H1 (cell line): Measurements from ENCODE around the gene GZF1. TPM values are rescaled to one million over a fixed set of nuclear protein-coding genes. Genes with fewer than 3 reads are reported as not detected.

ENCODE experiments used
- CBX8 ChIP-seq: fragments of 300-800, 300-1000 bp; sonication (generic); IDR thresholded peaks from 2 replicates; pipeline ENCODE4 v1.7.1; 2016; ENCODE audit warnings: low read depth, low read length, borderline replicate concordance
- EGR1 ChIP-seq: IDR thresholded peaks from 2 replicates; pipeline ENCODE4 v1.6.1; 2011; ENCODE audit warnings: low read depth, low read length, borderline replicate concordance
- GABPA ChIP-seq: IDR thresholded peaks from 2 replicates; pipeline ENCODE4 v1.6.1; 2011; ENCODE audit warnings: mild to moderate bottlenecking, low read length, moderate library complexity, borderline replicate concordance; ENCODE audit not compliant: insufficient read depth
- HDAC6 ChIP-seq: IDR thresholded peaks from one replicate; pipeline ENCODE4 v1.7.1; 2012; ENCODE audit warnings: low read depth, mild to moderate bottlenecking, inconsistent platforms, low read length, moderate library complexity
- RAD21 ChIP-seq, 2 experiments: IDR thresholded peaks in 1 of 2; conservative IDR thresholded peaks in 1 of 2; 2 replicates each; pipeline ENCODE4 v1.6.1; 2011; ENCODE audit warnings: low read depth in 2 of 2, low read length in 2 of 2, improper control_type of control experiment in 1 of 2, inconsistent platforms in 1 of 2, mild to moderate bottlenecking in 1 of 2, moderate library complexity in 1 of 2
- SIX5 ChIP-seq: IDR thresholded peaks from 2 replicates; pipeline ENCODE4 v1.6.1; 2011; ENCODE audit warnings: mild to moderate bottlenecking, low read depth, low read length
- SRF ChIP-seq: IDR thresholded peaks from 2 replicates; pipeline ENCODE4 v1.6.1; 2011; ENCODE audit warnings: mild to moderate bottlenecking, low read depth, low read length, moderate library complexity
- polyA plus RNA-seq, 7 experiments: library from polyadenylated mRNA; depleted of rRNA in 3 of 7; stranded (reverse) in 5 of 7; unstranded in 2 of 7; fragments of >200 nt in 5 of 7; fragments of 200-250 nt in 2 of 7; gene quantifications; 1 replicate in 5 of 7; 2 replicates in 1 of 7; 4 replicates in 1 of 7; pipeline versions ENCODE4 v1.2.1 to v1.2.3, GENCODE V29; 2011 to 2013; ENCODE audit warnings: missing spikeins in 2 of 7, mixed read lengths in 2 of 7
- total RNA-seq: library from RNA; stranded (reverse); fragmentation: NEBNext Ultra II Directional; extraction: Animal tissue kit (Norgen Biotek cat#: 25700); gene quantifications from 2 replicates; pipeline ENCODE4 v1.2.1, GENCODE V29; 2021
- TF ChIP-seq, protein P1 (sequence below): fragments of 300-600 bp; sonication (generic); IDR thresholded peaks from 2 replicates; pipeline ENCODE4 v1.7.1; 2012; ENCODE audit warnings: low read length, moderate library complexity, mild to moderate bottlenecking, inconsistent platforms; ENCODE audit not compliant: insufficient replicate concordance

GZF1 gene
- total and polyA plus RNA-seq, 2 of the 8 experiments (the other 6 are each of a cell fraction or from before 2014, with no cell fraction given), result 8.2 to 11.9 TPM

DNA sequence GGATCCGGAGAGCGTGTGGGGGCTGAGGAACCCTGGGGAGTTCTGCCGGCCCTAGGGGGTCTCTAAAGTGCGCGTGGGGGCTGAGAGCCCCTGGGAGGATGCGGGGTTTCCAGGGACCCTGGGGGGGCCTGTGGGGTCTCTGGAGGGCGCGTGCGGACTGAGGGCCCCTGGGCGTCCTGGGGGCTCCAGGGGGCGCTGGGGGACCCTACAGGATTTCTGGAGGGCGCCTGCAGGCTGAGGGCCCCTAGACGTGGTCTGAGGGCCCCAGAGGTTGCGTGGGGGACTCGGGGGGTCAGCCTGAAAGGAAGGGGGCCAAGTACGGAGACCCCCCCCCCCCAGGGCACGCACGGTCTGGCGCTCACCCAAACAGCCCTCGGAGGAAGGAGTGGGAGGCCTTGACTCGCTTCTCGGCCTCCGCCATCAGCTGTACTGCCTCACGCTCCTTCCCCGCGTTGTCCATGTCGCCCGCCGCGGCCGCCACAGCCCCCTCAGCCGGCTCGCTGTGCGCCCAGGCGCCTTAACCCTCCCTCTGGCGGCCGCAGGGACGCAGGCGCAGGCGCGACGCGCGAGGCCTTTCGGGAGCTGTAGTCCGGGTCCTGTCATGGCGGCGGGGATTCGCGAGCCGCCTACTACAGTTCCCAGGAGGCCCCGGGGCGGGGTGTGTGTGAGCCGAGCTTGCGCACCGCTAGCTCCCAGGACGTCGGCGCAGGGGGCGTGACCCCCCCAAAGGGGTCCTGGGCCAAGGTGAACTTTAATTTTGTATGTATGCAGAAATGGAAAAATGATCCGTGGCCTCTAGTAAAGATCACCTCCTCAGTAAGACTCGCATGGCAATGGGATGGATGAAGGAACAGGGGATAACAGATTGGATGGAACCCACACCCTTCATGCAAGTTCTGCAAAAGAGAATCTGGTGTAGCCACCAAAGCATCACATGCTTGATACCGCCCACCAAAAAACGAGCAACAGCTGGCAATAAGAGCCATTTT is 59.3 kb downstream of the GZF1 start, which contains the start of gene NAPB (continued):
- TF ChIP-seq, protein P1, sequence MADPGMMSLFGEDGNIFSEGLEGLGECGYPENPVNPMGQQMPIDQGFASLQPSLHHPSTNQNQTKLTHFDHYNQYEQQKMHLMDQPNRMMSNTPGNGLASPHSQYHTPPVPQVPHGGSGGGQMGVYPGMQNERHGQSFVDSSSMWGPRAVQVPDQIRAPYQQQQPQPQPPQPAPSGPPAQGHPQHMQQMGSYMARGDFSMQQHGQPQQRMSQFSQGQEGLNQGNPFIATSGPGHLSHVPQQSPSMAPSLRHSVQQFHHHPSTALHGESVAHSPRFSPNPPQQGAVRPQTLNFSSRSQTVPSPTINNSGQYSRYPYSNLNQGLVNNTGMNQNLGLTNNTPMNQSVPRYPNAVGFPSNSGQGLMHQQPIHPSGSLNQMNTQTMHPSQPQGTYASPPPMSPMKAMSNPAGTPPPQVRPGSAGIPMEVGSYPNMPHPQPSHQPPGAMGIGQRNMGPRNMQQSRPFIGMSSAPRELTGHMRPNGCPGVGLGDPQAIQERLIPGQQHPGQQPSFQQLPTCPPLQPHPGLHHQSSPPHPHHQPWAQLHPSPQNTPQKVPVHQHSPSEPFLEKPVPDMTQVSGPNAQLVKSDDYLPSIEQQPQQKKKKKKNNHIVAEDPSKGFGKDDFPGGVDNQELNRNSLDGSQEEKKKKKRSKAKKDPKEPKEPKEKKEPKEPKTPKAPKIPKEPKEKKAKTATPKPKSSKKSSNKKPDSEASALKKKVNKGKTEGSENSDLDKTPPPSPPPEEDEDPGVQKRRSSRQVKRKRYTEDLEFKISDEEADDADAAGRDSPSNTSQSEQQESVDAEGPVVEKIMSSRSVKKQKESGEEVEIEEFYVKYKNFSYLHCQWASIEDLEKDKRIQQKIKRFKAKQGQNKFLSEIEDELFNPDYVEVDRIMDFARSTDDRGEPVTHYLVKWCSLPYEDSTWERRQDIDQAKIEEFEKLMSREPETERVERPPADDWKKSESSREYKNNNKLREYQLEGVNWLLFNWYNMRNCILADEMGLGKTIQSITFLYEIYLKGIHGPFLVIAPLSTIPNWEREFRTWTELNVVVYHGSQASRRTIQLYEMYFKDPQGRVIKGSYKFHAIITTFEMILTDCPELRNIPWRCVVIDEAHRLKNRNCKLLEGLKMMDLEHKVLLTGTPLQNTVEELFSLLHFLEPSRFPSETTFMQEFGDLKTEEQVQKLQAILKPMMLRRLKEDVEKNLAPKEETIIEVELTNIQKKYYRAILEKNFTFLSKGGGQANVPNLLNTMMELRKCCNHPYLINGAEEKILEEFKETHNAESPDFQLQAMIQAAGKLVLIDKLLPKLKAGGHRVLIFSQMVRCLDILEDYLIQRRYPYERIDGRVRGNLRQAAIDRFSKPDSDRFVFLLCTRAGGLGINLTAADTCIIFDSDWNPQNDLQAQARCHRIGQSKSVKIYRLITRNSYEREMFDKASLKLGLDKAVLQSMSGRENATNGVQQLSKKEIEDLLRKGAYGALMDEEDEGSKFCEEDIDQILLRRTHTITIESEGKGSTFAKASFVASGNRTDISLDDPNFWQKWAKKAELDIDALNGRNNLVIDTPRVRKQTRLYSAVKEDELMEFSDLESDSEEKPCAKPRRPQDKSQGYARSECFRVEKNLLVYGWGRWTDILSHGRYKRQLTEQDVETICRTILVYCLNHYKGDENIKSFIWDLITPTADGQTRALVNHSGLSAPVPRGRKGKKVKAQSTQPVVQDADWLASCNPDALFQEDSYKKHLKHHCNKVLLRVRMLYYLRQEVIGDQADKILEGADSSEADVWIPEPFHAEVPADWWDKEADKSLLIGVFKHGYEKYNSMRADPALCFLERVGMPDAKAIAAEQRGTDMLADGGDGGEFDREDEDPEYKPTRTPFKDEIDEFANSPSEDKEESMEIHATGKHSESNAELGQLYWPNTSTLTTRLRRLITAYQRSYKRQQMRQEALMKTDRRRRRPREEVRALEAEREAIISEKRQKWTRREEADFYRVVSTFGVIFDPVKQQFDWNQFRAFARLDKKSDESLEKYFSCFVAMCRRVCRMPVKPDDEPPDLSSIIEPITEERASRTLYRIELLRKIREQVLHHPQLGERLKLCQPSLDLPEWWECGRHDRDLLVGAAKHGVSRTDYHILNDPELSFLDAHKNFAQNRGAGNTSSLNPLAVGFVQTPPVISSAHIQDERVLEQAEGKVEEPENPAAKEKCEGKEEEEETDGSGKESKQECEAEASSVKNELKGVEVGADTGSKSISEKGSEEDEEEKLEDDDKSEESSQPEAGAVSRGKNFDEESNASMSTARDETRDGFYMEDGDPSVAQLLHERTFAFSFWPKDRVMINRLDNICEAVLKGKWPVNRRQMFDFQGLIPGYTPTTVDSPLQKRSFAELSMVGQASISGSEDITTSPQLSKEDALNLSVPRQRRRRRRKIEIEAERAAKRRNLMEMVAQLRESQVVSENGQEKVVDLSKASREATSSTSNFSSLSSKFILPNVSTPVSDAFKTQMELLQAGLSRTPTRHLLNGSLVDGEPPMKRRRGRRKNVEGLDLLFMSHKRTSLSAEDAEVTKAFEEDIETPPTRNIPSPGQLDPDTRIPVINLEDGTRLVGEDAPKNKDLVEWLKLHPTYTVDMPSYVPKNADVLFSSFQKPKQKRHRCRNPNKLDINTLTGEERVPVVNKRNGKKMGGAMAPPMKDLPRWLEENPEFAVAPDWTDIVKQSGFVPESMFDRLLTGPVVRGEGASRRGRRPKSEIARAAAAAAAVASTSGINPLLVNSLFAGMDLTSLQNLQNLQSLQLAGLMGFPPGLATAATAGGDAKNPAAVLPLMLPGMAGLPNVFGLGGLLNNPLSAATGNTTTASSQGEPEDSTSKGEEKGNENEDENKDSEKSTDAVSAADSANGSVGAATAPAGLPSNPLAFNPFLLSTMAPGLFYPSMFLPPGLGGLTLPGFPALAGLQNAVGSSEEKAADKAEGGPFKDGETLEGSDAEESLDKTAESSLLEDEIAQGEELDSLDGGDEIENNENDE, result no peak
- TF ChIP-seq CBX8 (no peak), HDAC6 (no peak), EGR1 (no peak), SRF (no peak), SIX5 (peak; percentile 77), RAD21 (IDR thresholded peaks at IDR 0.05 in 1 of 2, conservative IDR thresholded peaks at IDR 0.05 in 1 of 2; ENCODE audit: low read depth in 2 of 2, low read length in 2 of 2) (peak in 1 of 2 experiments; percentile 31; a peak in 2 of 4 replicates), GABPA (no peak)
